Measurements from ENCODE around the gene KRTAP25-1. TPM values are rescaled to one million over a fixed set of nuclear protein-coding genes. Genes with fewer than 3 reads are reported as not detected.

The KRTAP25-1 gene
- total and polyA plus RNA-seq, 7 donors, result not detected

DNA sequence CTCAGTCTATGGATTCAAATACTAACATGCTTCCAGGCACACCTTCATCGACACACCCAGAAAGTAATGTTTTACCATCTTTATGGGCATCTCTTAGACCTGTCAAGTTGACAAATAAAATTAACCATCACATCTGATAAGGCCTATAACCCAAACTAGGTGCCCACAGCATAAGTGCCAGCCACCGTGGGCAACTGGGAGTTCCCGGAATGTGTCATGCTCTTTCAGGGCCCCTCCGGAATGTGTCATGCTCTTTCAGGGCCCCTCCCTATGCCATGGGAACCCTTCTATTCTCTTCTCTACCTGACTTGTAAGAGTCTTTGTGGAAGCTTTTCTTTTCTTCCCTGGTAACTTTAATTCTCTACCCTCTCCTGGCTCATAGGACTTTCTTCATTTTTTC is 33.2 kb downstream of the KRTAP25-1 start:
- Histone ChIP-seq H3K27ac (no peak overlapping the region), H3K4me3 (no peak overlapping the region), H3K4me1 (no peaks in the 10 kb centered on the region), H3K9me3 (no peaks in the 10 kb centered on the region), H3K36me3 (ENCODE audit: insufficient read depth in 1 of 2, low read depth in 1 of 2) (no peaks in the 10 kb centered on the region), H3K27me3 (ENCODE audit: insufficient read depth in 3 of 3, low read length in 2 of 3) (no peaks in the 10 kb centered on the region)
- TF ChIP-seq, protein P1, sequence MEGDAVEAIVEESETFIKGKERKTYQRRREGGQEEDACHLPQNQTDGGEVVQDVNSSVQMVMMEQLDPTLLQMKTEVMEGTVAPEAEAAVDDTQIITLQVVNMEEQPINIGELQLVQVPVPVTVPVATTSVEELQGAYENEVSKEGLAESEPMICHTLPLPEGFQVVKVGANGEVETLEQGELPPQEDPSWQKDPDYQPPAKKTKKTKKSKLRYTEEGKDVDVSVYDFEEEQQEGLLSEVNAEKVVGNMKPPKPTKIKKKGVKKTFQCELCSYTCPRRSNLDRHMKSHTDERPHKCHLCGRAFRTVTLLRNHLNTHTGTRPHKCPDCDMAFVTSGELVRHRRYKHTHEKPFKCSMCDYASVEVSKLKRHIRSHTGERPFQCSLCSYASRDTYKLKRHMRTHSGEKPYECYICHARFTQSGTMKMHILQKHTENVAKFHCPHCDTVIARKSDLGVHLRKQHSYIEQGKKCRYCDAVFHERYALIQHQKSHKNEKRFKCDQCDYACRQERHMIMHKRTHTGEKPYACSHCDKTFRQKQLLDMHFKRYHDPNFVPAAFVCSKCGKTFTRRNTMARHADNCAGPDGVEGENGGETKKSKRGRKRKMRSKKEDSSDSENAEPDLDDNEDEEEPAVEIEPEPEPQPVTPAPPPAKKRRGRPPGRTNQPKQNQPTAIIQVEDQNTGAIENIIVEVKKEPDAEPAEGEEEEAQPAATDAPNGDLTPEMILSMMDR (IDR thresholded peaks at IDR 0.05), result no peak
- DNase-seq, result no peak
- WGBS, 3 donors, result 82 to 89% (median 87%) methylated on average over 4 of the region's 4 CpGs
- no peak for ATAC-seq
- intact Hi-C loops (cut with DNase I), result no loop called here

DNA sequence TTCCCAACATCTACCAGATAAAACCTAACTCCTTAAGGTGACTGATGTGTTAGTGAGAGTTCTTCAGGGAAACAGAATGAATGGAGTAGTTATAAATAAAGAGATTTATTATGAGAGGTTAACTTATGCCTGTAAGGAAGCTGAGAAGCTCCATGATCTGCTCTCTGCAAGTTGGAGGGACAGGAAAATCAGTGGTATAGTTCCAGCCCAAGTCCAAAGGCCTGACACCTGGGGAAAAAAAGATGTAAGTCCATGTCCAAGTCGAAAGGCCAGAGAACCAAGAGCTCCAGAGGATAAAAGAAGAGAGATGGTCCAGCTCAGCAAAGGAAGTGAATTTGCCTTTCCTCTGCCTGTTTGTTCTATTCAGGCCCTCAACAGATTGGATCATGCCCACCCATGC is 33.6 kb downstream of the KRTAP25-1 start:
- H3K4me3 ChIP-seq, result no peak overlapping the region
- no peak overlapping the region for H3K27ac ChIP-seq
- TF ChIP-seq, protein P1 (IDR thresholded peaks at IDR 0.05), result no peak
- intact Hi-C loops (cut with DNase I), result no loop called here
- no peak for DNase-seq
- H3K9me3 ChIP-seq, result no peaks in the 10 kb centered on the region
- H3K4me1 ChIP-seq, result no peaks in the 10 kb centered on the region
- no peak for ATAC-seq
- no peaks in the 10 kb centered on the region for H3K36me3 ChIP-seq (ENCODE audit: insufficient read depth in 1 of 2, low read depth in 1 of 2)
- 28 to 79% (median 33%) methylated on average over 1 of the region's 1 CpG for WGBS, 3 donors
- H3K27me3 ChIP-seq (ENCODE audit: insufficient read depth in 3 of 3, low read length in 2 of 3), result peaks cover 0 to 2% (median 0%) of the 10 kb centered on the region in 3 donors

DNA sequence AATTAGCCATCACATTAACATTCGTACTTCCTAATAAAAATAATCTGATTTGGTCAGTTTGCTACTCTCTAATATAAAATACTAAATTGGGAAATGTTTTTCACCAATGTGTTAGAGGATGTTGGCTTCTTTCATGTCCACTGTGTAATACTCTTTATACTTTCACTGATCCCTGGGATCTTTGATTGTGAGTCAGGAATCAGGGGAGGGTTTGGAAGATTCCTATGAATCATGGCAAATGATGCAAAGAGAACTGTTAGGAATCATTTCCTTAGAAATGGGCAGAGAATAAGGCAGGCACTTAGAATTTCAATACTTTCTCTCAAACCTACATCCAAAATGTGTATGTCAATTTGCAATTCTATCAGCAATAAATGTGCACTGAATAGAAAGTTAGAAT is 37.5 kb downstream of the KRTAP25-1 start:
- ATAC-seq (no peak), DNase-seq (no peak)
- Histone ChIP-seq H3K27me3 (ENCODE audit: insufficient read depth in 3 of 3, low read length in 2 of 3) (peaks cover 0 to 2% (median 0%) of the 10 kb centered on the region in 3 donors), H3K36me3 (ENCODE audit: insufficient read depth in 1 of 2, low read depth in 1 of 2) (no peaks in the 10 kb centered on the region), H3K4me3 (no peak overlapping the region), H3K4me1 (no peaks in the 10 kb centered on the region), H3K9me3 (no peaks in the 10 kb centered on the region), H3K27ac (no peak overlapping the region)
- WGBS, 3 donors, result 80 to 89% (median 82%) methylated on average over 1 of the region's 1 CpG
- intact Hi-C loops (cut with DNase I), result no loop called here
- TF ChIP-seq, protein P1 (IDR thresholded peaks at IDR 0.05), result no peak

DNA sequence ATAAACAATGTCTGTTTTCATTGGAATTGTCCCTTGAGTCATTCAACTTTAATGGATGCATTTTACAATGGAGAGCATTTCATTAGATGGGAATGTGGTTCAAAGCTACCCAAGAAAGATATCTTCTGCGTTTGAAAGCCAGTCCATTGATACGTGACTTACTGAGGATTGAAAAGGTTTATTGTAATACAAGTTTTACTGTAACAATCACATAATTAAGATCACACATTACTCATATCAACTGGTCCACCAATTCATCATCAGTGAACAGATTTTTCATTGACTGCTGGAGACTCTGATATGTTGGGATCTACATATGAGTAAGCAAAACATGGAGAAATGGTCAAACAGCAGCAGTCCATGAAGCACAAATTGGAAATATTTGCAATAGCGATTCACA is 39.4 kb downstream of the KRTAP25-1 start:
- DNase-seq (no peak), ATAC-seq (no peak)
- Histone ChIP-seq H3K4me1 (no peaks in the 10 kb centered on the region), H3K36me3 (ENCODE audit: insufficient read depth in 1 of 2, low read depth in 1 of 2) (no peaks in the 10 kb centered on the region), H3K4me3 (no peak overlapping the region), H3K27me3 (ENCODE audit: insufficient read depth in 3 of 3, low read length in 2 of 3) (peaks cover 0 to 2% (median 0%) of the 10 kb centered on the region in 3 donors), H3K9me3 (no peaks in the 10 kb centered on the region), H3K27ac (no peak overlapping the region)
- TF ChIP-seq, protein P1 (IDR thresholded peaks at IDR 0.05), result no peak
- 73 to 87% (median 74%) methylated on average over 3 of the region's 3 CpGs for WGBS, 3 donors
- intact Hi-C loops (cut with DNase I), result no loop called here

DNA sequence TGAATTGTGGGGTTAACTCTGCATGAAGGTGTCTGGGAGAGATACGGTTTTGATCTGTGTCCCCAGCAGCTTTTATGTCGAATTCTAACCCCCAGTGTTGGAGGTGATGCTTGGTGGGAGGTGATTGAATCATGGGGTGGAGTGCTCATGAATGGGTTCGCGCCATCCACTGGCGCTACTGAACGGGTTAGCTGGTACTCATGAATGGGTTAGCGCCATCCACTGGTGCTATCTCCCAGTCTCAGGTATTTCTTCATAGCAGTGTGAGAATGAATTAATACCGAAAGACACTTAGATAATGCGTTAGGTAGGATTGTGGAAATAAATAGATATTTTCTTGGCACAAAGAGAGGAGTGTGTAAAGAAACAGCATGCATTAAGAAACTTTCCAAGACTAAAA is 40.5 kb downstream of the KRTAP25-1 start:
- Histone ChIP-seq H3K4me1 (no peaks in the 10 kb centered on the region), H3K27me3 (ENCODE audit: insufficient read depth in 3 of 3, low read length in 2 of 3) (peaks cover 0 to 2% (median 0%) of the 10 kb centered on the region in 3 donors), H3K9me3 (no peaks in the 10 kb centered on the region), H3K4me3 (no peak overlapping the region), H3K27ac (no peak overlapping the region), H3K36me3 (ENCODE audit: insufficient read depth in 1 of 2, low read depth in 1 of 2) (no peaks in the 10 kb centered on the region)
- WGBS, 3 donors, result 84 to 90% (median 86%) methylated on average over 9 of the region's 9 CpGs
- DNase-seq (no peak), ATAC-seq (no peak)
- TF ChIP-seq, protein P1 (IDR thresholded peaks at IDR 0.05), result no peak
- intact Hi-C loops (cut with DNase I), result no loop called here
